Occipital lobe (tissue), 2 donors: ENCODE data around the gene TBC1D28. TPM values are rescaled to one million over a fixed set of nuclear protein-coding genes. Genes with fewer than 3 reads are reported as not detected.
"Not testable (repeated sequence)": the region's sequence is repeated elsewhere in the genome, so short reads cannot be mapped to it uniquely, and the experiment has no call there.

Experiments
- DNase-seq: peaks from one replicate; lab custom pipeline; 2025; lab: John Stamatoyannopoulos, UW
- total RNA-seq: library from RNA; depleted of rRNA; stranded (reverse); fragments of >200 nt; gene quantifications from one replicate; pipeline ENCODE4 v1.2.3, GENCODE V29; 2014

TBC1D28 gene
- not detected for total RNA-seq

DNA sequence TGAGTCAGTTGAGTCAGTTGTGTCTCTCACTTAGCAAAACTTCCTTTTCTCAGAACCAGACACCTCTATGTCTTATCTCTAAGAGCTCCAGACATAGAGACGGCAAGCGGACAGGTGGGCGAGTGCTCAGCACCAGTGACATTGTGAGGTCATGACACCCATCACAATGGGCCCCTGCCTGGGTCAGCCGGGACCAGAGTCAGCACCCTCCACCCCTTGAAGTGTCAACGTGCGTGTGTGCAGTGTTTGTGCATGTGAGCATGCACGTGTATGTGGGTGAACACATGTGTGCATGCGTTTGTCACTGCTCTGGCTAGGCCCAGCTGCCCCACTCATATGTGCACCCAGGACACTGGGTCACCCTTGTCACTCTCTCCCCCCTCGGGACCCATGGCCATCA is at the start of gene TBC1D28:
TSS of gene TBC1D28 (minus strand) at position 101 of the 400 bp plus-strand sequence. CDS start 3,039 bp downstream, outside the sequence.
- not testable (repeated sequence) for DNase-seq

DNA sequence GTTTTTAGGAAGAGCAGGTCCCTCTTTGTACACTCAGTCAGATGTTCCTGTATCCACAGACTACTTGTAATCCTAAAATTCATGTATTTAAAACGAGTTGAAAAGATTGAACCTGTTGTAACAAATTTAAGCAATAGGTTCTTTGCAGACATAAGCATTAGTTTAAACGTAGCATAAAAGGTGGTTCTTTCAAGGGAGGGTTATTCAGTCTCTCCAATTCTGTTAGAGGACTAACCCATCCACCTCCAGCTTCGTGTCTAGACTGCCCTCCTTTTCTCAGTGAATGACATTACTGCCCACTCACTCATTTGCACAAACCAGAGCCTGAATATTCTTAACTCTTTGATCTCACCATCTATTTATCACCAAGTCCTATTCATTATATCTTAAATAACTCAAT is 38.5 kb upstream of the TBC1D28 start:
- not testable (repeated sequence) for DNase-seq

DNA sequence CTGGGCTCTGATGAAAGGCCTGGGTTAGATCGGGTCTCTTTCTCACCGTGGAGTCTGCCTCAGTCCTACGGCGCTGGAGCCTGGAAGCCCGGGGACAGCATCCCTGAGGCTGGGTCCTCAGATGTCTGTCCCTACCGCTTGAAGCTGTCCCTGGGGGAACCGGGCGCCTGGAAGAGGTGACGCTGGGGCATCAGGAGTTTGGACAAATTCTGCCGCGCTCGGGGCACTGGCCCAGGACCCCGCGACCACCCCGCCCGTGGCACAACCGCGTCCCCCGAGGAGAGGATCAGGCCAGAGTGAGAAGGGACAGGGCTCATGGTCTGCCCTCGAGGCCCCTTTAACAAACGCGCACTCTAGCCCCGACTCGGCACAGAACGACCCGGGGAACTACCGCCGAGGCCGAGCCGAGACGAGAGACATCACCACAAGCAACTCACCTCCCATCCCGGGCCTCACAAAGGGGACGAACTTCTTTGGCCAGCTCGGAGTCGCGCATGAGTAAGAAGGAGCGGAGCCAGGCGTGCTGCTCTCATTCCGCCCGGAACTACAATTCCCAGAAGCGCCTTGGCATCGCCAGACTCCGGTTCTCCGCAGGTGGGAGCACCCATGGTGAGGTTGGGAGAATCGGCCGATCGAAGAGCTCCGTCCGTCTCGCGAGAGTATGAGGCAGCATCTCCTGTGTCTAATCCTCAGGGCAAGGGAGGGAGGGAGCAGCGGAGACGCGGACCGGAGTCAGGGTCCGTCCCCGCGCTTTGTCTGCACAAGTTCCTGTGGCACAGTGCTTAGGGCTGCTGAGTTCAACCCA is 37.8 kb upstream of the TBC1D28 start, which contains the start of gene FOXO3B:
TSS of gene FOXO3B (minus strand) at position 548 of the 805 bp plus-strand sequence. CDS start 663 bp downstream, outside the sequence.
- peak; percentile 93 for DNase-seq

DNA sequence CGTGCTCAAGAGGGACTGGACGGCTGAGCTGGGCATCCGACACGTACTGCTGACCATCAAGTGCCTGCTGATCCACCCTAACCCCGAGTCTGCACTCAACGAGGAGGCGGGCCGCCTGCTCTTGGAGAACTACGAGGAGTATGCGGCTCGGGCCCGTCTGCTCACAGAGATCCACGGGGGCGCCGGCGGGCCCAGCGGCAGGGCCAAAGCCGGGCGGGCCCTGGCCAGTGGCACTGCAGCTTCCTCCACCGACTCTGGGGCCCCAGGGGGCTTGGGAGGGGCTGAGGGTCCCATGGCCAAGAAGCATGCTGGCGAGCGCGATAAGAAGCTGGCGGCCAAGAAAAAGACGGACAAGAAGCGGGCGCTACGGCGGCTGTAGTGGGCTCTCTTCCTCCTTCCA is 33.2 kb upstream of the TBC1D28 start:
- not testable (repeated sequence) for DNase-seq

DNA sequence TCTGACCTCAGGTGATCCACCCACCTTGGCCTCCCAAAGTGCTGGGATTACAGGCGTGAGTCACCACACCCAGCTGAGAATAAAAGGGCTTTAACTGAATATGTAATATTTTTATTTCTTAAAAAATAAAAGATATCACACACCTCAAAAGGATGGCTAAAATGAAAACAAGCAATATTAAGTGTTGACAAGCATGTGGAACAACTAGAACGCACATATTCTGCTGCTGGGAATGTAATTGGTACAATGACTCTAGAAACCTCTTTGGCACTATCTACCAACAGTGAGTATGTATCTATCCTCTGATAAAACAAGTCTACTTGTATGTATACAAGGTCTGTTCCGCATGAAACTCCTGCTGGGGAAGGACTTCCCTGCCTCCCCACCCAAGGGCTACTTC is 32.7 kb upstream of the TBC1D28 start:
- not testable (repeated sequence) for DNase-seq

DNA sequence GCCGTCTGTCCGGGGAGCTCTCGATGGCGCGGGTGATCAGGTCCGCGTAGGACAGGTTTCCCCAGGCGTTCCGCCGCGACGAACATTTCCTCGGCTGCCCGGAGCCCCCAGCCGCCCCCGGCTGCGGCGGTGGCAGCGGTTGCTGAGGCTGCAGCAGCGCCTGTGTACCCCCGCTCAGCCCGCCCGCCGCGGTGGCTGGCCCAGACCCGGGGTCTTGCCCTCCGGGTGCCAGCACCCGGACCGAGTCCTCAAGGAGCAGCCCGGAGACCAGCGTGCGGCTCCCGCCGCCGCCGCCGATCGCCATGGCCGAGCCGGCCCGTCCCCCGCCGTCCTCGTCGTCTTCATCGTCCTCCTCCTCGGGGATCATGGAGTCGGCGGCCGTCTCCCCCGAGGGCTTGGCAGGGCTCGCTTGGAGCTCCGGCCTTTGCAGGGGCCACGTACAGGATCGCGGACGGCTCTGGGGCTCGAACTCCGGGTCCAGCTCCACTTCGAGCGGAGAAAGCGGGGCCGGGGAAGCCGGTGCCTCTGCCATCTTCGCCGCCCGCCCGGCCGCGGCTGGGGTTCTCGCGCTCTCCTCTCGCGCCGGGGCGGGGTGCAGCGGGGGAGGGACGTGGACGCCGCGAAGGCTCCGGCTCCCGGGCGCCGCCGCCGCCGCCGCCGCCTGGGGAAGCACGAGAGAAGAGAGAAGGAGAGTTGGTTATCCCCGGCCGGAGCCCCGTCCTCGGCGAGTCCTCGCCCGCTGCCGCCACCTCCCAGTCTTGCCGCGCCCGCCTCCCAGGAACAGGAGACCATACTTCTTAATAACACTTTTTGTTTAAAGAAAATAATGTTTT is 28.4 kb upstream of the TBC1D28 start:
- DNase-seq, result not testable (repeated sequence)

DNA sequence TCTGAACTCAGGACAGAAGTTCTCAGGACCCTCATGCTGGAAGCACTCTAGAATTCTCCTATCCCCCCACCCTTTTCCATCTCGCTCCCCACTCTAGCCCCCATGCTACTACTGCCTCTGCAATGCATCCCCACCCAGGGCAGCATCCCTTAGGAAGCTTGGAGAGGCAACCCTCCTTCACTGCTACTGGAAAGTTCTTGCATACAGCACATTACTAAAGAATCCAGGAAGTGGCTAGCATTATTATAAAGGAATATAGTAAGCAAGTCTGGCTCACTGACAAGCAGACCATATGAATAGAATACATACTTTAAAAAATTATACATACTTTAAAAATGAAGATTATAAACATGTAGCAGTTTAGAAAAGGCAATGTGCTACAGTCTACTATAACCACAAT is 24.4 kb upstream of the TBC1D28 start:
- not testable (repeated sequence) for DNase-seq

DNA sequence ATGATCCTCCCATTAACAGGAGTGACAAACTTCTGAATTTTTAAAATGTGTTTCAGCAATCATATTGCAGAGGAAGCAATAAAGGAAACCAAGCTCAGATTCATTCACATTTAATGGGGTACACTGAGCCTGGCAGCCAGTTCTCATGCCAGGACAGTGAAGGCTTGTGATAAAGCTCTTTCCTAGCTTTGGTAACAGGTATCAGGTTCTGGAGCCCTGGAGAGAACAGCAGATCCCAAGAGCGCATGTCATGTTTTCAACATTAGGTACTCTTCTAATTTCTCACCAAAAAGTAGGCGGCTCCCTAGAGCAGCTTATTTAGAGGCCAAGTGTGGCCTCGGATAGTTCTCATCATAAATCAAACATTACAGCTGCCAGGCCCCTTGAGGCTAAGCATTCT is 23.3 kb upstream of the TBC1D28 start:
- DNase-seq, result not testable (repeated sequence)

DNA sequence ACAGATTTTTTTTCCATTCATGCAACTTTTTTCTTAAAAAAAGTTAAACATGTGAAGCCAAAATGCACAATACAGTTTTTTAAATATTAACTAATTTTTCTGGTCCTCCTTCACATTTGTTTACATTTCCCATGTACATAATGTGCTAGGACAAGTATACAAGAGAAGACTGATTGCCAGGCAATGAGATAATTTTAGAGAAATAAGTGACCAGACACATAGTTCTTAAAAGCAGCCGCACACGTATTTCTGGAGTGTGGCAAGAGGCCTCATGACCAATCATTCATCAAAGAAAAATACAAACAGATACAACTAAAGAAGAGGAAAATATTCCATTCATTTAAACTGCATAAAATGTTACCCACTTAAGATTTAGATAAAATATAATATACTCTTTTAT is 22.1 kb upstream of the TBC1D28 start:
- not testable (repeated sequence) for DNase-seq

DNA sequence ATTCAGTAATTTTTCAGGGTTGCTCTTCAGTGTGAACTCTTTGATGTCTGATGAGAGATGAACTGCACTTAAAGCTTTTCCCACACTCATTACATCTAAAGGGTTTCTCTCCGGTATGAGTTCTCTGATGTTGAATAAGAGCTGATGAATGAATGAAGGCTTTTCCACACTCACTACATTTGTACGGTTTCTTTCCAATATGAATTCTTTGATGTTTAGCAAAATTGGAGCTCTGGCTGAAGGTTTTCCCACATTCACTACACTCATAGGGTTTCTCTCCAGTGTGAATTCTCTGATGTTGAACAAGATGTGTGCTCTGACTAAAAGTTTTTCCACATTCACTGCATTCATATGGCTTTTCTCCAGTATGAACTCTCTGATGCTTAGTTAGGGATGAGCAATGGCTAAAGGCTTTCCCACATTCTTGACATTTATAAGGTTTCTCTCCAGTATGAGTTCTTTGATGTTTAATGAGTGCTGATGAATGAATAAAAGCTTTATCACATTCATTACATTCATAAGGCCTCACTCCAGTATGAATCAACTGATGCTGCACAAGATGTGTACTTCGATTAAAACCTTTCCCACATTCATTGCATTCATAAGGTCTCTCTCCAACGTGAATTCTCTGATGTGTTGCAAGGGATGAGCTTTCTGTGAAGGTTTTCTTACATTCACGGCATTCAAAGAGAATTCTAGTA is 17.9 kb upstream of the TBC1D28 start:
- not testable (repeated sequence) for DNase-seq

DNA sequence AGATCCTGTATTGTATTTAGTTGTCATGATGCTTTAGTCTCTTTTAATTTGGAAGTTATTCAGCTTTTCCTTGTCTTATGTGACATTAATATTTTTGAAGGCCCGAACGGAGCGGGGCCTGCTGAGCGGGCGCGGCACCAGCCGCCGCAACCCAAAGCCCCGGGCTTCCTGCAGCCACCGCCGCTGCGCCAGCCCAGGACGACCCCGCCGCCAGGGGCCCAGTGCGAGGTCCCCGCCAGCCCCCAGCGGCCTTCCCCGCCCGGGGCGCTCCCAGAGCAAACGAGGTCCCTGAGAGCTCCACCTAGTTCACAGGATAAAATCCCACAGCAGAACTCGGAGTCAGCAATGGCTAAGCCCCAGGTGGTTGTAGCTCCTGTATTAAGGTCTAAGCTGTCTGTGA is 5.9 kb upstream of the TBC1D28 start:
- not testable (repeated sequence) for DNase-seq

DNA sequence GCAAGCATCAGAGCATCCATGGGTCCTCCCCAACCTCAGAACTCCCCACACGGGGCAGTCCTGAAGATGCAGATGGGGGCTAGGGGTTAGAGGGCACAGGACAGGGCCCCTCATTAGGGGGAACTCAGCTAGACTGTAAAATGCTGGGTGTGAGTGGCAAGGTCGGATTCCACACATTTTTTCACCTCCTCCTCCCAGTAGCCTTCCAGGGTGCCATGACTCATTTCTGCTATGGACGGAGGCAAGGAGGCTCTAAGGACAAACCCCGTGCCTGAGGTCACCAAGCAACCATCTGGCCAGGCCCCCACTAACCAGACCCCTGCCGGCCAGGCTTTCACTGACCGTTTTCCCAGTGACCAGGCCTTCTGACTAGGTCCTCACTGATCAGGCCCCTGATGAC is 1.1 kb downstream of the TBC1D28 start:
- DNase-seq, result not testable (repeated sequence)

DNA sequence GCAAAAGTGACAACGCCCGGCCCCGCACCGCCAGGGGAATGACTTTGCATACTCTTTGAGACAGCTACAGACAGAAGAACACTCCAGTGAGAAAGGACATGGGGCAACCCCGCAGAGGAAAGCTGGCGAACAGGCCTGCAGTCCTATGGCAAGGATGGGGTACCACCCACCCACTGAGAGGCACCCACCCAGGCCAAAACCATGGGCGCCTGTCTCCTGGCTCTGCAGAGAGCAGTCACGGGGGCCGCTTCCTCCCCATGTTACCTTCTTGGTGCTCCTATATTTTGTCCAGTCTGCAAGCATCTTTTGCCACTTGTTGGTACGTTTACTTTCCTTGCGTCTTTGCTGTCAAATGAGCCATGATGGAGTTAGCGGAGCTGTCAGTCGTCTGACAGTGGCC is 5.8 kb downstream of the TBC1D28 start:
- not testable (repeated sequence) for DNase-seq

DNA sequence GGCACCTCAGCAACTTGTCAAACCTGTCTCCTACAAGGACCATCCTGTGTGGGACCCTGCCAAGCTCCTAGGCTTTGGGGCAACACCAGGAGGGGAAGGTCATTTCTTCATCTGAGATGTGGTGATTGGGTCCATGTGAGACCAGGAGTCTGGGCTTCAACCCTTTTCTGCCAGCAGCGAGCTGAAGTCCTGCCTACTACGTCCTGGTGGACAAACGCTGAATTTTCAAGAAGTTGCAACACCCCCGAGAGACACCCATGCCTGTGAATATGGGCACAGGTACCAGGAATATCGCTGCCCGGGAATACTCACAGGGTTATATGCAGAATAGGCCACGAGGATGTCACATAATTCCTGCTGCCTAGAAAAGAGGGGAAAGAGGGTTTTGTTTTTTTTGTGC is 8.0 kb downstream of the TBC1D28 start:
- not testable (repeated sequence) for DNase-seq

DNA sequence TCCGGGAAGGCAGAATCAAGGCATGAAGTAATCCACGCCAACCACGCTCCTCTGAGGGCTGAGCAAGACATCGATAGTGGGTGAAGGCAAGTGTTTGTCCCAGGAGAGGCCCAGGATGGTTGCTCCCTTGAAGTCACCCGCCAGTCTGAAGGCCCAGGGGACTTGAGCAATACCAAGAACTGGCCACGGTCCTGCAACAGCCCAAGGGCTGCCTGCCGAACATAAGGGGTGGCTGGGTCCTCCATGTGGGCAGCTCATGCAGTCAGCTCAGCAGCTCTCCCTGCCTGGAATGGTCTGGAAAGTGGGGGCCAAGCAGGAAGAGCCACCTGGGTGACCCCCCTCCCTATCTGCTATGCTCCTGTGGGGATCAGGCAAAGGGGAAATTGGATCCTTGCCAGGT is 8.4 kb downstream of the TBC1D28 start:
- not testable (repeated sequence) for DNase-seq

DNA sequence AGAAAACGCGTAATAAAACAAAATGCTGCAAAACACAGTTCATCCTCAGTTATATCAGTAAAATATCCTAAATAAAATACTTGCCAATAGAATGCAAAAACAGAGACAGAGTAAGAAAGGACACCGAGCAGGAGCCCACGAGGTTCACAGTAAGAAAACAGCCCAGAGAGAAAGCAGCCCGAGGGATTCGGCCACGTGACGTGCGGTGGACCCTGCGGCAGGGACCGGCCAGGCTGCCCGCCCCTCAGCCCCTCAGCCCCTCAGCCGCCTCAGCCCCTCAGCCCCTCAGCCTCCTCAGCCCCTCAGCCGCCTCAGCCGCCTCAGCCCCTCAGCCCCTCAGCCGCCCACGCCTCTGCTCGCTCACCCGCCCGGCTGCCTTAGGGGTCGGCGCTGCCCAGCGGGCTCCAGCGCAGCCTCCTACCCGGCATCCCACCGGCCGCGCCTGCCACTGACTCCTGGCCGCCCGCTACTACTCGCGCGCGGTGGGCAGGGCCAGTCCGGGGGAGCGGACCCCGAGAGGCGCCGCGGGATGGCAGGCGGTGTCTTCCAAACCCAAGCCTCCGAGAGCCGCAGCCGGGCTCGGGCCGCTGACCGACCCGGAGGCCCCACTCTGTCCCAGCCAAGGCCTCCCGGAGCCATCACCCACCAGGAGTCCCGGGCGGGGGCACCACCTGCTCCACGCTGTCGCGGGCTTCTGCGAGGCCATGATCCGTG is 9.5 kb downstream of the TBC1D28 start:
- not testable (repeated sequence) for DNase-seq

DNA sequence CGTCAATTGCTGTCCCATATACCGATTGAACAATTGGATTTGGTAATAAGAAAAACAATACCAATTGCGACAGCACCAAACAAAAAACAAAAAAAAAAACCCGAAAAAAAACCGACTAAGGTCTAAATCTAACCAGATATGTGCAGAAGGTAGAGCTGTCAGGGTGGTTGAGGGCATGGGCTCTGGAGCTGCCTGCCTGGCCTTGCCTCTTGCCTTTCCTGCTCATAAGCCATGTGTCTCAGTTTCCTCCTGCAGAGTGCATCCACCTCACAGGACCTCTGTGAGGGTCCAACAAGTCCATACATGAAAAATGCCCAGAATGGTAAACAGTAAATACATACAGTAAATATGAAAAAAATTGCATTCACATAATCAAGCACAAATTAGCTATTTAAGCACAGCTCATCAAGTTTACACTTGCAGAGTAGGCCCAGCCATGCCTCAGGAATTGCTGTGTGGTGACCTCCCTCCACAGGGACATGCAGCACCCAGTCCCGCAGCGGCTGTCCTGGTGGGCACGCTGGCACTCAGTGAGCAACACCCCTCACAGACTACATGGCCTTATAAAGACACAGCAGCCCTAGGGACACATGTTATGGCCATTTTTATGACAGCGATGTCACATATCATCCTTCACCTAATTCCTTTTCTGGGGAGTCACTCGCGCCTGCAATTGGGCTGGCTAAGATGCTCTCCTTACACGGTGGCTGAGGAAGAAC is 17.9 kb downstream of the TBC1D28 start:
- DNase-seq, result no peak

DNA sequence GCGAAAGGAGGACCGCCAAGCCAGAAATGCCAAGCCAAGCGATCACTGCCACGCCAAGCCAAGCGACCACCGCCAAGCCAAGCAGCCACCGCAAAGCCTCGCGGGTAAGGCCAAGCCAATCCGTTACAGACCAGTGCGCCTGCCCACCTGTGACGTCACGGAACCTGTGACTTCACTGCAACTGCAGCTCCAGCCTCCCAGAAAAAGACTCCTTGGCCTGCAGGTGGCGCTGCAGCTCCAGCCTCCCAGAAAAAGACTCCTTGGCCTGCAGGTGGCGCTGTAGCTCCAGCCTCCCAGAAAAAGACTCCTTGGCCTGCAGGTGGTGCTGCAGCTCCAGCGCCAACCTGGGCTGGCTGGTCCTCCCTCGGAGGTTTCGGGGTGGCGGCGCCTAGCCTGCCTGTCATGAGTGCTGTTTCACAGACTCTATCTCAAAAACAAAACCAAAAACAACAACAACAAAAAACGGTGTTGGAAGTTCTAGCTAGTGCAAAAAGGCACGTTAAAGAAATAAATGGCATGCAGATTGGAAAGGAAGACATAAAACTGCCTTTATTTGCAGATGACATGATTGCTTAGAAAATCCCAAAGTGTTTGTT is 18.6 kb downstream of the TBC1D28 start:
- DNase-seq, result peak; percentile 50

DNA sequence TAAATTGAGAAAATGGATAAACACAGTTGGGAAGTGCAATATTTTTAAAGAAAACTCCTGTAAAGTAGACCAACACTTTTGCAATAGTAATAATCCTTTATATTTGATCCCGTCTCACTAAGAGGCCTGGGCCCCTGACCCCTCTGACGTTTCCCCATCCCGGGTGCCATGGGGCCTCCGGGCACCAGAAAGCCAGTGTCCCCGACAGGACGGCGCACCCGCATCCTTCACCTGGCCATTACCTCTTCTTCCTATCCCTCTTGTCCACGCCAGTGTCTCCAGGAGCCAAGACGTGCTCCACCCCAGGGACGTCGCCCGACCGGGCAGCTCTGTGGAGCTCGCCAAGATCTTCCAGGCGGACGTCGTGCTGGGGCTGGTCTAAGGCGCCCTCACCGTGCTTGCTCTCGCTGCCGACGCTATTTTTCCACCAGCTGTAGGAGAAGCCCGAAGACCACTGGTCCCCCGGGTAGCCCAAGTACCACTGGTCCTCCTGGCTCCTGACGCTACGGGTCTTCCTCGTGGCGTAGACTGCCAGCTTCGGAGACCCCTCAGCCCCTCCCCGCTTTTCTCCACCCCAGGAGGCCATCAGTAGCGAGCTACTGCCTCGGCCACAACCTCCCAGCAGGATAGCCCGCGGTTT is 19.2 kb downstream of the TBC1D28 start:
- not testable (repeated sequence) for DNase-seq
